Spleen (tissue), 7 donors: Measurements from ENCODE around the gene TTLL9.
"Not testable (repeated sequence)": the region's sequence is repeated elsewhere in the genome, so short reads cannot be mapped to it uniquely, and the experiment has no call there.

Source experiments
- CTCF ChIP-seq, 11 experiments: fragments of 200-600 bp in 7 of 11; fragments of 450-650 bp in 4 of 11; sonication (generic) in 4 of 11; IDR thresholded peaks in 8 of 11; conservative IDR thresholded peaks in 3 of 11; 1 replicate in 7 of 11; 2 replicates in 4 of 11; pipeline versions ENCODE4 v1.4.0 to v1.8.0; 2016 to 2021; ENCODE audit warnings: antibody characterized with exemption in 11 of 11, inconsistent platforms in 4 of 11, mild to moderate bottlenecking in 1 of 11
- POLR2A ChIP-seq, 3 donors: fragments of 450-650 bp; IDR thresholded peaks; one replicate each; pipeline ENCODE4 v1.5.1; 2017; ENCODE audit warnings: antibody characterized with exemption in 3 of 3, mild to moderate bottlenecking in 1 of 3
- POLR2AphosphoS5 ChIP-seq, 3 donors: sonication (generic); formaldehyde crosslinking; IDR thresholded peaks; one replicate each; pipeline ENCODE4 v1.5.1; 2017; ENCODE audit warnings: antibody characterized with exemption in 3 of 3
- donor health status: DM: no; HTN: no; CAD: no; lungs with moderate emphysema.
- donor health status: DM: no; HTN: no; CAD: no.
- donor health status: DM: no; HTN: no; CAD: no.

- TF ChIP-seq POLR2A (IDR thresholded peaks at IDR 0.05); CTCF (IDR thresholded peaks at IDR 0.05 in 8 of 11, conservative IDR thresholded peaks at IDR 0.05 in 3 of 11); POLR2AphosphoS5 (IDR thresholded peaks at IDR 0.05): not testable (repeated sequence)
These were observed 51.0 kb downstream of the TTLL9 start for GRCh38 chr20:31921480-31921879.
